Measurements from ENCODE around the gene STK32B. TPM values are rescaled to one million over a fixed set of nuclear protein-coding genes. Genes with fewer than 3 reads are reported as not detected.

STK32B gene
- polyA plus RNA-seq, 2 donors: 0.22 to 0.24 TPM

GRCh38 chr4:5079581-5079980, 28.3 kb downstream of the STK32B start:
- no peak overlapping the region for H3K4me3 ChIP-seq (ENCODE audit: low read depth in 1 of 2, low read length in 2 of 2)
- H3K36me3 ChIP-seq (ENCODE audit: control insufficient read depth in 2 of 2, insufficient read depth in 2 of 2, low read length in 1 of 2): no peaks in the 10 kb centered on the region
- H3K4me1 ChIP-seq (ENCODE audit: control insufficient read depth in 2 of 2, insufficient read depth in 2 of 2, low read length in 1 of 2): no peaks in the 10 kb centered on the region
- no peaks in the 10 kb centered on the region for H3K9me3 ChIP-seq (ENCODE audit: control insufficient read depth in 2 of 2, insufficient read depth in 1 of 2, low read depth in 1 of 2, low read length in 1 of 2)
- no peaks in the 10 kb centered on the region for H3K27me3 ChIP-seq (ENCODE audit: control insufficient read depth in 1 of 2, insufficient read depth in 2 of 2, low read length in 2 of 2)
- no peak overlapping the region for H3K27ac ChIP-seq (ENCODE audit: low read depth in 2 of 2, low read length in 1 of 2)

- Histone ChIP-seq H3K9me3 (ENCODE audit: control insufficient read depth in 2 of 2, insufficient read depth in 1 of 2, low read depth in 1 of 2, low read length in 1 of 2) (no peaks in the 10 kb centered on the region), H3K4me3 (ENCODE audit: low read depth in 1 of 2, low read length in 2 of 2) (no peak overlapping the region)
- WGBS, 2 donors: 81 to 86% methylated on average over 2 of the region's 2 CpGs
These were observed 30.2 kb downstream of the STK32B start for GRCh38 chr4:5081441-5081999.

GRCh38 chr4:5082376-5082775, 31.1 kb downstream of the STK32B start:
- Histone ChIP-seq H3K9me3 (ENCODE audit: control insufficient read depth in 2 of 2, insufficient read depth in 1 of 2, low read depth in 1 of 2, low read length in 1 of 2) (no peaks in the 10 kb centered on the region), H3K4me1 (ENCODE audit: control insufficient read depth in 2 of 2, insufficient read depth in 2 of 2, low read length in 1 of 2) (no peaks in the 10 kb centered on the region), H3K27ac (ENCODE audit: low read depth in 2 of 2, low read length in 1 of 2) (no peak overlapping the region), H3K36me3 (ENCODE audit: control insufficient read depth in 2 of 2, insufficient read depth in 2 of 2, low read length in 1 of 2) (no peaks in the 10 kb centered on the region), H3K27me3 (ENCODE audit: control insufficient read depth in 1 of 2, insufficient read depth in 2 of 2, low read length in 2 of 2) (no peaks in the 10 kb centered on the region), H3K4me3 (ENCODE audit: low read depth in 1 of 2, low read length in 2 of 2) (no peak overlapping the region)
- 60 to 84% methylated on average over 2 of the region's 2 CpGs for WGBS, 2 donors

More at GRCh38 chr4:5081441-5081999, 30.2 kb downstream of the STK32B start:
- H3K4me1 ChIP-seq (ENCODE audit: control insufficient read depth in 2 of 2, insufficient read depth in 2 of 2, low read length in 1 of 2): no peaks in the 10 kb centered on the region
- no peaks in the 10 kb centered on the region for H3K27me3 ChIP-seq (ENCODE audit: control insufficient read depth in 1 of 2, insufficient read depth in 2 of 2, low read length in 2 of 2)
- H3K27ac ChIP-seq (ENCODE audit: low read depth in 2 of 2, low read length in 1 of 2): no peak overlapping the region
- H3K36me3 ChIP-seq (ENCODE audit: control insufficient read depth in 2 of 2, insufficient read depth in 2 of 2, low read length in 1 of 2): no peaks in the 10 kb centered on the region

- H3K27me3 ChIP-seq (ENCODE audit: control insufficient read depth in 1 of 2, insufficient read depth in 2 of 2, low read length in 2 of 2): no peaks in the 10 kb centered on the region
- H3K27ac ChIP-seq (ENCODE audit: low read depth in 2 of 2, low read length in 1 of 2): no peak overlapping the region
- 43 to 51% methylated on average over 3 of the region's 3 CpGs for WGBS, 2 donors
- H3K9me3 ChIP-seq (ENCODE audit: control insufficient read depth in 2 of 2, insufficient read depth in 1 of 2, low read depth in 1 of 2, low read length in 1 of 2): no peaks in the 10 kb centered on the region
- H3K36me3 ChIP-seq (ENCODE audit: control insufficient read depth in 2 of 2, insufficient read depth in 2 of 2, low read length in 1 of 2): no peaks in the 10 kb centered on the region
- H3K4me3 ChIP-seq (ENCODE audit: low read depth in 1 of 2, low read length in 2 of 2): no peak overlapping the region
- H3K4me1 ChIP-seq (ENCODE audit: control insufficient read depth in 2 of 2, insufficient read depth in 2 of 2, low read length in 1 of 2): no peaks in the 10 kb centered on the region
These were observed 33.7 kb downstream of the STK32B start for GRCh38 chr4:5084911-5085475.

GRCh38 chr4:5086535-5086934, 35.3 kb downstream of the STK32B start:
- WGBS, 2 donors: 84 to 90% methylated on average over 1 of the region's 1 CpG
- H3K27ac ChIP-seq (ENCODE audit: low read depth in 2 of 2, low read length in 1 of 2): no peak overlapping the region
- H3K9me3 ChIP-seq (ENCODE audit: control insufficient read depth in 2 of 2, insufficient read depth in 1 of 2, low read depth in 1 of 2, low read length in 1 of 2): no peaks in the 10 kb centered on the region
- no peaks in the 10 kb centered on the region for H3K4me1 ChIP-seq (ENCODE audit: control insufficient read depth in 2 of 2, insufficient read depth in 2 of 2, low read length in 1 of 2)
- no peaks in the 10 kb centered on the region for H3K27me3 ChIP-seq (ENCODE audit: control insufficient read depth in 1 of 2, insufficient read depth in 2 of 2, low read length in 2 of 2)
- no peak overlapping the region for H3K4me3 ChIP-seq (ENCODE audit: low read depth in 1 of 2, low read length in 2 of 2)
- no peaks in the 10 kb centered on the region for H3K36me3 ChIP-seq (ENCODE audit: control insufficient read depth in 2 of 2, insufficient read depth in 2 of 2, low read length in 1 of 2)

GRCh38 chr4:5096261-5096660, 45.0 kb downstream of the STK32B start:
- H3K36me3 ChIP-seq (ENCODE audit: control insufficient read depth in 2 of 2, insufficient read depth in 2 of 2, low read length in 1 of 2): no peaks in the 10 kb centered on the region
- no peaks in the 10 kb centered on the region for H3K9me3 ChIP-seq (ENCODE audit: control insufficient read depth in 2 of 2, insufficient read depth in 1 of 2, low read depth in 1 of 2, low read length in 1 of 2)
- no peak overlapping the region for H3K27ac ChIP-seq (ENCODE audit: low read depth in 2 of 2, low read length in 1 of 2)
- H3K4me1 ChIP-seq (ENCODE audit: control insufficient read depth in 2 of 2, insufficient read depth in 2 of 2, low read length in 1 of 2): no peaks in the 10 kb centered on the region
- no peak overlapping the region for H3K4me3 ChIP-seq (ENCODE audit: low read depth in 1 of 2, low read length in 2 of 2)
- no peaks in the 10 kb centered on the region for H3K27me3 ChIP-seq (ENCODE audit: control insufficient read depth in 1 of 2, insufficient read depth in 2 of 2, low read length in 2 of 2)
- 31 to 32% methylated on average over 8 of the region's 8 CpGs for WGBS, 2 donors

GRCh38 chr4:5098176-5098575, 46.9 kb downstream of the STK32B start:
- 29 to 56% methylated on average over 1 of the region's 1 CpG for WGBS, 2 donors
- no peaks in the 10 kb centered on the region for H3K36me3 ChIP-seq (ENCODE audit: control insufficient read depth in 2 of 2, insufficient read depth in 2 of 2, low read length in 1 of 2)
- no peaks in the 10 kb centered on the region for H3K4me1 ChIP-seq (ENCODE audit: control insufficient read depth in 2 of 2, insufficient read depth in 2 of 2, low read length in 1 of 2)
- no peak overlapping the region for H3K4me3 ChIP-seq (ENCODE audit: low read depth in 1 of 2, low read length in 2 of 2)
- H3K9me3 ChIP-seq (ENCODE audit: control insufficient read depth in 2 of 2, insufficient read depth in 1 of 2, low read depth in 1 of 2, low read length in 1 of 2): peaks cover 0 to 2% of the 10 kb centered on the region in 2 donors
- H3K27me3 ChIP-seq (ENCODE audit: control insufficient read depth in 1 of 2, insufficient read depth in 2 of 2, low read length in 2 of 2): no peaks in the 10 kb centered on the region
- H3K27ac ChIP-seq (ENCODE audit: low read depth in 2 of 2, low read length in 1 of 2): no peak overlapping the region

- no peaks in the 10 kb centered on the region for H3K27me3 ChIP-seq (ENCODE audit: control insufficient read depth in 1 of 2, insufficient read depth in 2 of 2, low read length in 2 of 2)
- H3K36me3 ChIP-seq (ENCODE audit: control insufficient read depth in 2 of 2, insufficient read depth in 2 of 2, low read length in 1 of 2): no peaks in the 10 kb centered on the region
- peaks cover 0 to 2% of the 10 kb centered on the region in 2 donors for H3K9me3 ChIP-seq (ENCODE audit: control insufficient read depth in 2 of 2, insufficient read depth in 1 of 2, low read depth in 1 of 2, low read length in 1 of 2)
- H3K4me1 ChIP-seq (ENCODE audit: control insufficient read depth in 2 of 2, insufficient read depth in 2 of 2, low read length in 1 of 2): no peaks in the 10 kb centered on the region
- no peak overlapping the region for H3K27ac ChIP-seq (ENCODE audit: low read depth in 2 of 2, low read length in 1 of 2)
- H3K4me3 ChIP-seq (ENCODE audit: low read depth in 1 of 2, low read length in 2 of 2): no peak overlapping the region
These were observed 49.1 kb downstream of the STK32B start for GRCh38 chr4:5100336-5100735.

- no peaks in the 10 kb centered on the region for H3K27me3 ChIP-seq (ENCODE audit: control insufficient read depth in 1 of 2, insufficient read depth in 2 of 2, low read length in 2 of 2)
- H3K9me3 ChIP-seq (ENCODE audit: control insufficient read depth in 2 of 2, insufficient read depth in 1 of 2, low read depth in 1 of 2, low read length in 1 of 2): peaks cover 0 to 2% of the 10 kb centered on the region in 2 donors
- 85 to 86% methylated on average over 4 of the region's 4 CpGs for WGBS, 2 donors
These were observed 49.7 kb downstream of the STK32B start for GRCh38 chr4:5100986-5101385.

GRCh38 chr4:5101571-5101970, 50.3 kb downstream of the STK32B start:
- WGBS, 2 donors: 74 to 81% methylated on average over 3 of the region's 3 CpGs

More at GRCh38 chr4:5100986-5101385, 49.7 kb downstream of the STK32B start:
- Histone ChIP-seq H3K27ac (ENCODE audit: low read depth in 2 of 2, low read length in 1 of 2) (no peak overlapping the region), H3K4me1 (ENCODE audit: control insufficient read depth in 2 of 2, insufficient read depth in 2 of 2, low read length in 1 of 2) (no peaks in the 10 kb centered on the region), H3K4me3 (ENCODE audit: low read depth in 1 of 2, low read length in 2 of 2) (no peak overlapping the region), H3K36me3 (ENCODE audit: control insufficient read depth in 2 of 2, insufficient read depth in 2 of 2, low read length in 1 of 2) (no peaks in the 10 kb centered on the region)

More at GRCh38 chr4:5101571-5101970, 50.3 kb downstream of the STK32B start:
- H3K9me3 ChIP-seq (ENCODE audit: control insufficient read depth in 2 of 2, insufficient read depth in 1 of 2, low read depth in 1 of 2, low read length in 1 of 2): peaks cover 0 to 2% of the 10 kb centered on the region in 2 donors
- no peak overlapping the region for H3K4me3 ChIP-seq (ENCODE audit: low read depth in 1 of 2, low read length in 2 of 2)
- no peaks in the 10 kb centered on the region for H3K36me3 ChIP-seq (ENCODE audit: control insufficient read depth in 2 of 2, insufficient read depth in 2 of 2, low read length in 1 of 2)
- no peaks in the 10 kb centered on the region for H3K27me3 ChIP-seq (ENCODE audit: control insufficient read depth in 1 of 2, insufficient read depth in 2 of 2, low read length in 2 of 2)
- H3K27ac ChIP-seq (ENCODE audit: low read depth in 2 of 2, low read length in 1 of 2): no peak overlapping the region
- no peaks in the 10 kb centered on the region for H3K4me1 ChIP-seq (ENCODE audit: control insufficient read depth in 2 of 2, insufficient read depth in 2 of 2, low read length in 1 of 2)
